Activated CD4-positive, alpha-beta T cell treated with anti-CD3 and anti-CD28 coated beads for 48 hours (primary cell): ENCODE data around the gene CPT1B.
"Not testable (repeated sequence)": the region's sequence is repeated elsewhere in the genome, so short reads cannot be mapped to it uniquely, and the experiment has no call there.

ENCODE experiments used
- DNase-seq: peaks from one replicate; pipeline ENCODE4 v3.0.0-alpha.2; 2020

Gene CPT1B

GRCh38 chr22:50526108-50526833 lies 52.0 kb downstream of the CPT1B start:
- peak; percentile 93 for DNase-seq

GRCh38 chr22:50525858-50526107 lies 52.4 kb downstream of the CPT1B start:
- DNase-seq, result no peak

GRCh38 chr22:50525104-50525857 lies 52.9 kb downstream of the CPT1B start, which contains the start of gene SCO2:
TSS of gene SCO2 (minus strand) at chr22:50525598. CDS start at chr22:50524411, 1,187 bp downstream.
- DNase-seq, result peak; percentile 99

- DNase-seq, result no peak
These were observed 53.5 kb downstream of the CPT1B start for GRCh38 chr22:50524676-50525103.

GRCh38 chr22:50523806-50524675 lies 54.2 kb downstream of the CPT1B start:
- DNase-seq, result no peak

- no peak for DNase-seq
These were observed 54.8 kb downstream of the CPT1B start for GRCh38 chr22:50523458-50523805.

- DNase-seq, result no peak
These were observed 55.3 kb downstream of the CPT1B start for GRCh38 chr22:50522806-50523438.

GRCh38 chr22:50522208-50522805 lies 55.9 kb downstream of the CPT1B start:
- DNase-seq, result no peak

- no peak for DNase-seq
These were observed 56.5 kb downstream of the CPT1B start for GRCh38 chr22:50521710-50522109.

GRCh38 chr22:50520826-50521453 lies 57.3 kb downstream of the CPT1B start:
- DNase-seq, result no peak

- DNase-seq, result not testable (repeated sequence)
These were observed 58.0 kb downstream of the CPT1B start for GRCh38 chr22:50520184-50520583.

GRCh38 chr22:50519151-50519550 lies 59.1 kb downstream of the CPT1B start:
- no peak for DNase-seq
